Nephron progenitor cell (in vitro differentiated cells): ENCODE results near the gene PRELID3B.

Source experiments
- DNase-seq: peaks from one replicate; pipeline ENCODE4 v3.0.0; 2021
- H3K27ac Mint-ChIP-seq: 2 replicates; pipeline ENCODE4 v1.8.0; 2021; ENCODE audit warnings: mild to moderate bottlenecking, moderate library complexity, mixed read lengths
- H3K27me3 Mint-ChIP-seq: 2 replicates; pipeline ENCODE4 v1.8.0; 2021; ENCODE audit warnings: mild to moderate bottlenecking, low read depth, mixed read lengths; ENCODE audit not compliant: poor library complexity
- H3K36me3 Mint-ChIP-seq: 2 replicates; pipeline ENCODE4 v1.8.0; 2021; ENCODE audit warnings: low read depth, mixed read lengths
- H3K4me1 Mint-ChIP-seq: 2 replicates; pipeline ENCODE4 v1.8.0; 2021; ENCODE audit warnings: mixed read lengths
- H3K4me3 Mint-ChIP-seq: 2 replicates; pipeline ENCODE4 v1.8.0; 2021; ENCODE audit warnings: mild to moderate bottlenecking, moderate library complexity, mixed read lengths
- H3K9me3 Mint-ChIP-seq: 2 replicates; pipeline ENCODE4 v1.8.0; 2021; ENCODE audit warnings: mild to moderate bottlenecking, moderate library complexity, mixed read lengths
- CTCF ChIP-seq: fragments of 200-600 bp; sonication (generic); IDR thresholded peaks from 2 replicates; pipeline ENCODE4 v1.5.0; 2021; ENCODE audit warnings: antibody characterized with exemption

PRELID3B gene

DNA sequence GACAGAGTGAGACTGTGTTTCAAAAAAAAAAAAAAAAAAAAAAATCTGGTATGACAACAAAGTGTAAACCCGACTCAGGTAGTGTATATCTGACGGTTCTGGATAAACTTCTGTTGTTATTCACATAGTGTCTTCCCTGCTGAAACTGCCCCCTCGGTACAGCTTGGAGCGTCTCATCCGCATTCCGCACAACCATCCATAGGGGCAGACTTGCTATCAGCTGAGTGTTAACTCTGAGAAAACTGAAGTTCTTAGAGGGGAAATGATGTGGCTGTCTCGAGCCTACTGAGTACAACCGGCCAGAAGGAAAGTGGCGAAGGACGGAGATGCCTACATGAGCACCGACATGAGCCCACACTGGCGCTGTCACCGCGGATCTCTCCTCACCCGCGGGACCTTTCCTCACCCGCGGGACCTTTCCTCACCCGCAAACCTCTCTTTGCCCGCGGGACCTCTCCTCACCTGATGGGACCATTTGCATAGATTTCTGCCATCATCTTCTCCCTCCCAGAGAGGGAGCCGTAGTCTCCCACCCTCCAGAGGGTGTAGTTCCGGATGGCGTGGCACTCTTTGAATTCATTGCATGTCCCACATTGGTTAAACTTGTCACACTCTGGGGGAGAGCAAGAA is 45.3 kb downstream of the PRELID3B start:
- no peaks in the 10 kb centered on the region for H3K9me3 Mint-ChIP-seq
- peaks cover 9% of the 10 kb centered on the region for H3K4me1 Mint-ChIP-seq
- H3K4me3 Mint-ChIP-seq = no peak overlapping the region
- H3K27me3 Mint-ChIP-seq = no peaks in the 10 kb centered on the region
- H3K36me3 Mint-ChIP-seq = peaks cover 52% of the 10 kb centered on the region
- peak overlapping the region; percentile 45 for H3K27ac Mint-ChIP-seq
- DNase-seq = no peak
- no peak for TF ChIP-seq CTCF

- Mint-ChIP-seq H3K27me3 (no peaks in the 10 kb centered on the region), H3K4me3 (no peak overlapping the region), H3K9me3 (no peaks in the 10 kb centered on the region), H3K4me1 (no peaks in the 10 kb centered on the region), H3K27ac (peak overlapping the region; percentile 64), H3K36me3 (peaks cover 60% of the 10 kb centered on the region)
- no peak for DNase-seq
- TF ChIP-seq CTCF = no peak
These were observed 46.4 kb downstream of the PRELID3B start for GRCh38 chr20:58996226-58996611.

GRCh38 chr20:58995461-58996225 is 46.9 kb downstream of the PRELID3B start:
- Mint-ChIP-seq H3K9me3 (no peaks in the 10 kb centered on the region), H3K27ac (peak overlapping the region; percentile 93), H3K36me3 (peaks cover 64% of the 10 kb centered on the region), H3K27me3 (no peaks in the 10 kb centered on the region), H3K4me3 (no peak overlapping the region), H3K4me1 (no peaks in the 10 kb centered on the region)
- TF ChIP-seq CTCF = no peak
- DNase-seq = no peak

DNA sequence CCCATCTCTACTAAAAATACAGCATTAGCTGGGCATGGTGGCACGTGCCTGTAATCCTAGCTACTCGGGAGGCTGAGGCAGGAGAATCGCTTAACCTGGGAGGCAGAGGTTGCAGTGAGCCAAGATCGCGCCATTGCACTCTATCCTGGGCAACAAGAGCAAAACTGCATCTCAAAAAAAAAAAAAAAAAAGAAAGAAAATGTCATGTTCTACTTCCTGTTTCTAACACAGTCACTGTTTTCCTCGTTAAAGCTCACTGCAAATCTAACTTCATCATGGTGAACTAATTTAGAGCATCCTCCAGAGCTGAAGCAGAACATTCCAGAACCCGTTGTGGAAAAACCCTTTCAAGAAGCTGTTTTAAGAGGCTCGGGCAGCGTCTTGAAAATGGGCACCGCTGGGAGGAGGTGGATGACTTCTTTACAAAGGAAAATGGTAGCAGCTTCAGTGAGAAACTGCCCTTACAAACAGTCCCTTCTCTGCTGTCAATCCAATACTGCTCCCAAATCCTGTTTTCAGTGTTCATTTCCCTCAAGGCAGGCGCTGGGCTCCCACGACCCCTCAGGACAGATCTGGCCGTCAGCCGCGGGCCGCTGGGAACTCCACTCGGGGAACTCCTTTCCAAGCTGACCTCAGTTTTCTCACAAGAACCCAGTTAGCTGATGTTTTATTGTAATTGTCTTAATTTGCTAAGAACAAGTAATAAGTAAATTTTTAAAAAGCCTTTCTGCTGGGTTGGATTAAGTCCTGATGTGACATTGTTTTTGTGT is 48.0 kb downstream of the PRELID3B start:
- Mint-ChIP-seq H3K4me3 (no peak overlapping the region), H3K4me1 (no peaks in the 10 kb centered on the region), H3K27me3 (no peaks in the 10 kb centered on the region), H3K27ac (peak overlapping the region; percentile 93), H3K36me3 (peaks cover 67% of the 10 kb centered on the region), H3K9me3 (no peaks in the 10 kb centered on the region)
- no peak for DNase-seq
- TF ChIP-seq CTCF = no peak

- no peak for DNase-seq
- no peaks in the 10 kb centered on the region for H3K4me1 Mint-ChIP-seq
- no peaks in the 10 kb centered on the region for H3K27me3 Mint-ChIP-seq
- H3K36me3 Mint-ChIP-seq = peaks cover 74% of the 10 kb centered on the region
- no peak for TF ChIP-seq CTCF
- no peaks in the 10 kb centered on the region for H3K9me3 Mint-ChIP-seq
- H3K4me3 Mint-ChIP-seq = no peak overlapping the region
- H3K27ac Mint-ChIP-seq = peak overlapping the region; percentile 19
These were observed 49.0 kb downstream of the PRELID3B start for GRCh38 chr20:58993332-58994248.
